SU-DHL-6 (cell line): ENCODE data around the gene SUSD6.
"Not testable (repeated sequence)": the region's sequence is repeated elsewhere in the genome, so short reads cannot be mapped to it uniquely, and the experiment has no call there.

Experiments
- H2AFZ ChIP-seq: fragments of 200-600 bp; sonication (generic); 2 replicates; pipeline ENCODE4 v1.6.1; 2014; ENCODE audit warnings: low read depth, mild to moderate bottlenecking, moderate library complexity, mixed read lengths, antibody characterized with exemption, low read length; ENCODE audit not compliant: severe bottlenecking
- H3F3A ChIP-seq: fragments of 200-600 bp; shearing (Covaris generic); 2 replicates; pipeline ENCODE4 v1.6.0; 2016; ENCODE audit warnings: antibody characterized with exemption, mild to moderate bottlenecking; ENCODE audit not compliant: insufficient read depth
- H3K27ac ChIP-seq: fragments of 200-600 bp; sonication (generic); 2 replicates; pipeline ENCODE4 v1.5.1; 2016; ENCODE audit warnings: low read depth, mild to moderate bottlenecking, low read length, moderate library complexity, mixed read lengths
- H3K27me3 ChIP-seq: fragments of 200-600 bp; sonication (generic), shearing (Covaris generic); 2 replicates; pipeline ENCODE4 v1.6.0; 2014; ENCODE audit warnings: mild to moderate bottlenecking, low read length
- H3K36me3 ChIP-seq: fragments of 200-600 bp; sonication (generic); 2 replicates; pipeline ENCODE4 v1.6.1; 2014; ENCODE audit warnings: mild to moderate bottlenecking, low read length, mixed read lengths
- H3K4me2 ChIP-seq: fragments of 300-600, 200-600 bp; shearing (Covaris generic), sonication (generic); 2 replicates; pipeline ENCODE4 v1.6.0; 2014; ENCODE audit warnings: low read length, low read depth, mild to moderate bottlenecking; ENCODE audit not compliant: poor library complexity, severe bottlenecking
- H3K4me3 ChIP-seq: fragments of 200-600 bp; sonication (generic); 2 replicates; pipeline ENCODE4 v1.5.1; 2014; ENCODE audit warnings: antibody characterized with exemption, low read length, mild to moderate bottlenecking, mixed read lengths; ENCODE audit not compliant: insufficient read depth, poor library complexity, severe bottlenecking
- H3K79me2 ChIP-seq: fragments of 200-600 bp; sonication (generic); 2 replicates; pipeline ENCODE4 v1.6.1; 2014; ENCODE audit warnings: mild to moderate bottlenecking, low read length, moderate library complexity; ENCODE audit not compliant: insufficient read depth
- H3K9ac ChIP-seq: fragments of 200-600 bp; sonication (generic); 2 replicates; pipeline ENCODE4 v1.7.0; 2014; ENCODE audit warnings: mild to moderate bottlenecking, low read length
- H3K9me2 ChIP-seq: fragments of 200-600 bp; sonication (generic); replicated peaks from 2 replicates; pipeline ENCODE4 v1.6.1; 2014; ENCODE audit warnings: low read length; ENCODE audit not compliant: insufficient read depth
- H3K9me3 ChIP-seq: fragments of 200-600 bp; sonication (generic); 2 replicates; pipeline ENCODE4 v1.6.1; 2014; ENCODE audit warnings: low read length, mixed read lengths; ENCODE audit not compliant: insufficient read depth
- H4K20me1 ChIP-seq: fragments of 200-600 bp; sonication (generic); 2 replicates; pipeline ENCODE4 v1.6.1; 2014; ENCODE audit warnings: low read depth, mild to moderate bottlenecking, antibody characterized with exemption, low read length, moderate library complexity, mixed read lengths
- EZH2phosphoT487 ChIP-seq: fragments of 200-600 bp; sonication (generic), shearing (Covaris generic); conservative IDR thresholded peaks from 2 replicates; pipeline ENCODE4 v1.6.1; 2018; ENCODE audit warnings: mild to moderate bottlenecking, antibody characterized with exemption, low read length, moderate library complexity, mixed read lengths
- TF ChIP-seq, protein P1 (sequence below): fragments of 200-600 bp; sonication (generic); IDR thresholded peaks from one replicate; pipeline ENCODE4 v1.5.1; 2017; ENCODE audit warnings: antibody characterized with exemption, mild to moderate bottlenecking, low read length, moderate library complexity; ENCODE audit not compliant: insufficient read depth, poor library complexity, severe bottlenecking

SUSD6 gene

DNA sequence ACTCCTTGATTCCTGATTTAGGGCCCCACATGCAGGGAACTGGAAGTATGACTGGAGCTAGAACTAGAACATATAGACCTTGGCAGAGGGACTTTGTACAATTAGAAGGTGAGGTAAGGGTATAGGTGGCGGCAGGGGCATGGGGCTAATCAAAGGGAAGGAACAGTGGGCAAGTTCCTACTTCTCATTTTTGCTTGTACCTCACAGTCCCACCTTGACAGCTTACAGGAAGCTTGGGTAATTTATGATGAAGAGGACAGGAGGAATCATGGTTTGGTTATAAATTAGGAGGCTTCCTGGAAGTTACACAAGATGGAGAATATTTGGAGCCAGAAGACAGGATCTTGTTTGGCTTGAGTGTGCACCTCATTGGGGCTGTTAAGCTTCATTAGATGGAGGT, 33.4 kb downstream of the SUSD6 start:
- Histone ChIP-seq H2AFZ (no peak overlapping the region), H3K36me3 (peaks cover 25% of the 10 kb centered on the region), H3K4me3 (no peak overlapping the region), H3K4me2 (no peak overlapping the region), H3F3A (peaks cover 11% of the 10 kb centered on the region; the same call in 1 of the 2 replicates), H3K27me3 (no peaks in the 10 kb centered on the region), H4K20me1 (peaks cover 14% of the 10 kb centered on the region; the same call in 1 of the 2 replicates), H3K9ac (no peak overlapping the region), H3K9me3 (peaks cover 20% of the 10 kb centered on the region; the same call in 1 of the 2 replicates), H3K9me2 (no peaks in the 10 kb centered on the region), H3K79me2 (peaks cover 98% of the 10 kb centered on the region), H3K27ac (no peak overlapping the region)
- TF ChIP-seq, protein P1, sequence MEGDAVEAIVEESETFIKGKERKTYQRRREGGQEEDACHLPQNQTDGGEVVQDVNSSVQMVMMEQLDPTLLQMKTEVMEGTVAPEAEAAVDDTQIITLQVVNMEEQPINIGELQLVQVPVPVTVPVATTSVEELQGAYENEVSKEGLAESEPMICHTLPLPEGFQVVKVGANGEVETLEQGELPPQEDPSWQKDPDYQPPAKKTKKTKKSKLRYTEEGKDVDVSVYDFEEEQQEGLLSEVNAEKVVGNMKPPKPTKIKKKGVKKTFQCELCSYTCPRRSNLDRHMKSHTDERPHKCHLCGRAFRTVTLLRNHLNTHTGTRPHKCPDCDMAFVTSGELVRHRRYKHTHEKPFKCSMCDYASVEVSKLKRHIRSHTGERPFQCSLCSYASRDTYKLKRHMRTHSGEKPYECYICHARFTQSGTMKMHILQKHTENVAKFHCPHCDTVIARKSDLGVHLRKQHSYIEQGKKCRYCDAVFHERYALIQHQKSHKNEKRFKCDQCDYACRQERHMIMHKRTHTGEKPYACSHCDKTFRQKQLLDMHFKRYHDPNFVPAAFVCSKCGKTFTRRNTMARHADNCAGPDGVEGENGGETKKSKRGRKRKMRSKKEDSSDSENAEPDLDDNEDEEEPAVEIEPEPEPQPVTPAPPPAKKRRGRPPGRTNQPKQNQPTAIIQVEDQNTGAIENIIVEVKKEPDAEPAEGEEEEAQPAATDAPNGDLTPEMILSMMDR = no peak
- no peak for TF ChIP-seq EZH2phosphoT487

DNA sequence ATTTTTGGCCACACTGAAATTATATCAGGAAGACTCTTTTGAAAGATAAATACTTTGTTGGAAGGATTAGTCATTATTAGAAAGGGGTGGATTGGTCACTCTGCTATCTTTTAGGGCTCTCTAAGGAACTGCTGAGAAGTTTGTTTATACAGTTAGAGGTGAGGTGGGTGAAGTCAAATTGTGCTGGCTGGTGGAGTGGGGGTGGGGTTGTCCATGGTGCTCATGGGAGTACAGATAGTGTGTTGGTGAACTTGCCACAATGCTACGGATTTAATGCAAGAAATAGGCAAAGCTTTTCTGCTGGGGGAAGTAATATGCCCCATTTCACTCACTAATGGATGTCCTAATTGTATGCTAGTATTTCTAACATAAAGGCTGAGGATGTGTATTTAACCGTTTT, 35.8 kb downstream of the SUSD6 start:
- no peak overlapping the region for H3K4me2 ChIP-seq
- peaks cover 22% of the 10 kb centered on the region; the same call in 1 of the 2 replicates for H4K20me1 ChIP-seq
- no peaks in the 10 kb centered on the region for H3K9me2 ChIP-seq
- no peak overlapping the region for H2AFZ ChIP-seq
- peaks cover 7% of the 10 kb centered on the region for H3K36me3 ChIP-seq
- H3K9me3 ChIP-seq = peaks cover 2% of the 10 kb centered on the region; the same call in 1 of the 2 replicates
- H3K27ac ChIP-seq = no peak overlapping the region
- no peak overlapping the region for H3K9ac ChIP-seq
- TF ChIP-seq EZH2phosphoT487 = no peak
- TF ChIP-seq, protein P1 = no peak
- peaks cover 98% of the 10 kb centered on the region for H3K79me2 ChIP-seq
- no peaks in the 10 kb centered on the region for H3K27me3 ChIP-seq
- peaks cover 26% of the 10 kb centered on the region for H3F3A ChIP-seq
- no peak overlapping the region for H3K4me3 ChIP-seq

DNA sequence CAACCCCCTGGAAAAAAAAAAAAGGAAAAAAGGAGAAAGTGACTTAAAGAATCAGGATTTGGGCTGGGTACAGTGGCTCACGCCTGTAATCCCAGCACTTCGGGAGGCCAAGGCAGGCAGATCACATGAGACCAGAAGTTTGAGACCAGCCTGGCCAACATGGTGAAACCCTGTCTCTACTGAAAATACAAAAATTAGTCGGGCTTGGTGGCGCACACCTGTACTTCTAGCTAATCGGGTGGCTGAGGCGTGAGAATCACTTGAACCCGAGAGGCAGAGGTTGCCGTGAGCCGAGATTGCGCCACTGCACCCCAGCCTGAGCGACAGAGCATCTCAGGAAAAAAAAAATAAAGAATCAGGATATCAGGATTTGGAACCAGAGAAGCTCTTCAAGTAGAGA, 36.2 kb downstream of the SUSD6 start:
- H3K4me3 ChIP-seq, H3K9me2 ChIP-seq, H2AFZ ChIP-seq, H3K36me3 ChIP-seq, H3K9me3 ChIP-seq, H3K27ac ChIP-seq, H3K9ac ChIP-seq, H3K27me3 ChIP-seq: not testable (repeated sequence)
- H3F3A ChIP-seq = peaks cover 30% of the 10 kb centered on the region
- peaks cover 96% of the 10 kb centered on the region for H3K79me2 ChIP-seq
- peaks cover 22% of the 10 kb centered on the region; the same call in 1 of the 2 replicates for H4K20me1 ChIP-seq
- peak overlapping the region; percentile 31 for H3K4me2 ChIP-seq

DNA sequence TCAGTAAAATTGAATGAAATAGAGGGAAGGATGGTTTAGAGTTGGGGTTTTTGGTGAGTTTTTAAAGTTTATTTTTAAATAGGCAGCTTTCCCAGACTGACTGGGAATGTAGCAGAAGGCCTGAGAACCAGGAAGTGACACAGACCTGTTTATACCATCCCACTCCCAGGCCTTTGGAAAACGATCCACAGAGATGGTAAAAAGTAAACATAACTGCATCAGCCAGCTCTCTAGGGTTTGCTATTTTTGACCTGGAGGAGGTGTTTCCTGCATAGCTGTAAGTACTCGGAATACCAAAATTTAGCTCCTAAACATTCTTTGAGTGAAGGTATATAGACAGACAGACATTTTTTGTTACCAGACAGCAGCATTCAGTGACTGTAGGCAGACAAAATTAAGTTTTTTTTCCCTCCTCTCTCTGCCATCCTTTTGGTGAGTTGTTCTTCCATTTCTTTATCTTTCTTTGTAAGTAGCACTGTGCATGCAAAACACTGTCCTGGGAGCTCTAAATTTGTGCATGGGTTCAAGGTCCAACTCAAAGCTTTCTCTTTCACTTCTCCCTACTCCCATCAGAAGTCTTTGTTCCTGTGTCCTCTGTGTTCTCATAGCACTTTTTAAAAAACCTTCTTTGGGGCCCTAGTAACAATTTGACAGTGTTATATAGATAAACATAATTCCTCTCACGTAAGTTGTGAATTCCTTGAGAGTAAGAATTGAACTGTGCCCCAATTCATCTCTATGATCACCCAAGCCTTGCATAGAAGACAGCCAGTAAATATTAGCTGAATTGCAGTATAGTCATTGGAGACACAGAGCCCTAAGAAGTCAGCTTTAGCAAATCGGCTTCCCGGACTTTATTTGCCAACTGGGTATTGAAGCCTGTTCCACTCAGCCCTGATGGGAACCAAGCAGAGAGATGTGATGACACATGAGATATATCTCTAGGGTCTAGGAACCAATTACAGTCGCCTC, 37.4 kb downstream of the SUSD6 start:
- H3K9ac ChIP-seq = no peak overlapping the region
- H3K9me2 ChIP-seq = no peaks in the 10 kb centered on the region
- no peak overlapping the region for H2AFZ ChIP-seq
- TF ChIP-seq EZH2phosphoT487 = no peak
- TF ChIP-seq, protein P1 = no peak
- no peak overlapping the region for H3K4me3 ChIP-seq
- H3K9me3 ChIP-seq = no peaks in the 10 kb centered on the region
- peaks cover 22% of the 10 kb centered on the region; the same call in 1 of the 2 replicates for H4K20me1 ChIP-seq
- peak overlapping the region; percentile 31 for H3K4me2 ChIP-seq
- peak overlapping the region; percentile 43 for H3K27ac ChIP-seq
- peaks cover 96% of the 10 kb centered on the region for H3K79me2 ChIP-seq
- peaks cover 41% of the 10 kb centered on the region for H3F3A ChIP-seq
- no peaks in the 10 kb centered on the region for H3K36me3 ChIP-seq
- H3K27me3 ChIP-seq = no peaks in the 10 kb centered on the region
